ENCODE results near the gene PUDP.

The PUDP gene

GRCh38 chrX:7146703-7147412 lies 1.1 kb downstream of the PUDP start:
- peak in 1 of 14 donors; percentile 53 for DNase-seq

- no peak for DNase-seq
Measured at GRCh38 chrX:7146020-7146702, 1.8 kb downstream of the PUDP start.

- DNase-seq, result no peak
Measured at GRCh38 chrX:7145454-7145853, 2.5 kb downstream of the PUDP start.

DNA sequence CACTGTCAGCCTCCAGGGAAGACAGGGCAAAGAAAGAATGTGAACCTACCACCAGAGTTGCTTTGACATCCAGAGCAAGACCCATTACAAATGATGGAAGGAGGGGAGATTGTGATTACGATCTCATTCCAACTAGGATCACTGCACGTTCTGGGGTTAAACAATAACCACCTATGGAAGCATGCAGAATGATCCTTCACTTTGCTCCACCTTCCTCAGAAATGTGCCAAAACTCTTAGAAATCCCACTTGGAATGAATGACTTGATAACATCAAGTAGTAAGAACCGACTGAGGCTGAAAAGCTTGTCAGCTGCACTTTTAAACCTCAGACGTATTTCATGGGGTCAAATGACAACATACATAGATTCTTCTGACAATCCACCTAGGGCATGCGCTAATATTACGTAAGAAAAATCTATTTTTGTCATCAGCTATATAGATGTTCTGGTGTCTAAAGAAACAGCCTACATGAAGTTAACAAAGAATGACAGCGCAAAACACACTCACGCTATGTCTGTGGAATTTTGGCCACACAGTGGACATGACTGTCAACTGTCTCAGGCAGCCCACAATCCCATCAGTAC lies 3.9 kb downstream of the PUDP start:
- DNase-seq, result no peak

GRCh38 chrX:7143076-7143475 lies 4.9 kb downstream of the PUDP start:
- DNase-seq, result no peak

DNA sequence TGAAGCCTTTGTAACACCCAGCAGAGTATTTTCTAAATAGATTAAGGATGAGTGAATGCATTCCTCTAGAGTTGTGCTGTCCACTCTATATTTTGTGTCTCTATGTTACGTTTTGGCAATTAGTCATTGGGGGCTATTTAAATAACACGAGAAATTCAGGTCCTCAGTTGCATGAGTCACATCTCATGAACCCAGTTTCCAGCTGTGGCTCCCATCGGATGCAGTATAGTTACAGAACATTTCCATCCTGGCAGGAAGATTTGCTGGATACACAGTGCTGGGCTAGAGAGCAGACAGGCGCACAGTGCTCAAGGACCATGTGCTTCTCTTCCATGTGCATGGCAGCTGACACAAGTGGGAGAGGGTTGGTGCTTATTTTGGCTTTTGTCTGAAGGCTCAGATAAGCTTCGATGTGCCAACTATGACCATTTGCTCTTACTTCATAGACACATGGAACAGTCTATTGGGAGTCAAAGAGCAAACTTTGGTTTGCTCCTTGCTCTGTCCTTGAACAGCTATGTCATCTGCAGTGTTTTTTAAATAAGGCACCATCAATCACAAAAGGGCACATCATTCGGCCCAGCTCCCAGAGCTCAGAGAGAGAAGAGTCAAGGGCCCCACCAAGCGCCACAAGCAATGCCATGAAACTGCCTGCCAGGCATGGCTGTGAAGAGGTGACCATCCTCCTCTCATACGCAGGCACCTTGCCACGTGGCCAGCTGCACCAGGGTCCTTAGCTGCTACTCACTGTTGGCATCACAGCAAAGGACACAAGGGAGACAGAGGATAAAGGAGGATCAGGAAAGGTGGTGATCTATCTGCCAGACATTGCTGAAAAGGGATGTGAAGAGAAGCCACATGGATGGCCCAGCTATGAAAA lies 8.5 kb downstream of the PUDP start:
- no peak for DNase-seq

DNA sequence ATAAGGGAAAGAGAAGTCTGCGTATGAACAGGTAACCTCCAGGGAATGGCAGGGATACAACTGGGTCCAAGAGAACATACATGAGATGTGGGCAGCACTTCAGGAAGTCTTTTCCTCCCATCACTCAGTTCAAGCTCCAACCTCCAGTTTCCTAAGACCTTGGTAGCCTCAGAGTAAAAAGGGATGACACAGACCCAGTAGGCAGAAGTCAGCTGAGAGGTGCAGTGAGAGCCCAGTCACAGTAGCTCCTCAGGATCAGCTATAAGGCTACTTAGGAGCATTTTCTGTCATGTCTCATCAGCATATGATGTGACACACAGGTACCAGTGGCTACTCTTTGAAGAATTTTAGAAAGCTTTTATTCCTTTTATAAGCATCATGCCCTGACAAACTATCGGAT lies 13.0 kb downstream of the PUDP start:
- no peak for DNase-seq

GRCh38 chrX:7133050-7133440 lies 14.9 kb downstream of the PUDP start:
- DNase-seq, result no peak

DNA sequence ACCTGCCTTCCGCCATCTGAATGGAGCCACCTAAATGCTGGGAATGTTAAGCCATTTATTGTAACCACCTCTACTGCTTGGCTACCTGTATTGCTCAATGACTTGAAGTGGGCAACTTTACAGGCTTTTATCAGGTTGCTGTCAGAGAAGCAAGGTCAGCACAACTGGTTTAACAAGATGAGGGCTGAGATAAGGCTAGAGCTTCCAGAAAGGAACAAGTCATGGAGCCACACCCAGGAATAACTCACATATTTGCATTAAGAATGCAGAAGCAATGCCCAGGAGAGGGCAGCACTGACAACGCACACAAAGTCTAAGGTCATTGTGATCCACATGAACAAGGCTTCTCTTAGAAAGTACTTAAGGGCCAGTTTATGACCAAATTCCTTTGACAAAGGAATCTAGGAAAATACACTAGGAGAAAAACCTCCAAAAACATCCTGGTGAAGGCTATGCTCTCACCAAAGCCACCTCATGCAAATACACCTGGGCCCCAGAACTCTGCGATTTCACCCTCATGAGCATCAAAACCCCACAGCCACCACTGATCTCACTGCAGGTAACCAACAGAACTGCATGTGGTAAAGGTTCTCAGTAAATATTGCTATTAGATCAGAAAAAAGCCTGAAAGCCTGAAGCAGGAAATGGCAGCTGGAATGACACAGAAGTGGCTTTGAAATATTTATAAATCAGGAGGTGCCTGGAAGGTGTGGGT lies 15.5 kb downstream of the PUDP start:
- DNase-seq, result no peak

DNA sequence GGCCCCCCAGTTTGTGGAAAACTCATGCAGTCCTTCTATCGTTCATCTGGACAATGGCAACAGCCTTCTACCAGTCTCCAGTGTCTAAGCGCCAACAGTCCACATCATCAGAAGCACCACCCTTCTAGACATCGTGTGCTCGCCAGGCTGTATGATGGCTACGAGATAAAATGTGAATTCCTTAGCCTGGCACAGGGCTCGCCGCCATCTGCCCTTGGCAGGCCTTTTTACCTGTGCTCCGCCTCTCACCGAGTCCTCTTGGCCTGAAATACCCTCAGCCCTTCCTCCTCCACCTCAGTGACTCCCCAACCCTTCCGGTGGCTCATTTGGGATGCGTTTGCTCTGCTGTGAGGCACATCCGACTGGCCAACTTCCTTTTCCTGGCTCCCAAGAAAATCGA lies 16.3 kb downstream of the PUDP start:
- peak in 1 of 14 donors; percentile 27 for DNase-seq

GRCh38 chrX:7127056-7127455 lies 20.9 kb downstream of the PUDP start:
- DNase-seq, result no peak

DNA sequence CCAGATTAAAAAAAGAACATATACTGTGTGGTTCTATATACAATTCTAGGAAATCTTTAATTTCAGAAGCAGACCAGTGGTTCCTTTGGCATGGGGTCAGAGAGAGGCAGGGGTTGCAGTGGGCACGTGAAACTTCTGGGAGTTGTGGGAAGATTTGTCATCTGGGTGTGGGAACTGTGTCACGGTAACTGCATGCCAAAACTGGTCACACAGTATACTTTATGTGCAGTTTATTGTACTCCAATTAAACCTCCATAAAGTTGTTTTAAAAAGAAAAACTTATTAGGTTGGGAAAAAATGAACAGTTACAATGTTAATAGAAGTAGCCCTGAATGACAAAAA lies 27.1 kb downstream of the PUDP start:
- DNase-seq, result no peak

DNA sequence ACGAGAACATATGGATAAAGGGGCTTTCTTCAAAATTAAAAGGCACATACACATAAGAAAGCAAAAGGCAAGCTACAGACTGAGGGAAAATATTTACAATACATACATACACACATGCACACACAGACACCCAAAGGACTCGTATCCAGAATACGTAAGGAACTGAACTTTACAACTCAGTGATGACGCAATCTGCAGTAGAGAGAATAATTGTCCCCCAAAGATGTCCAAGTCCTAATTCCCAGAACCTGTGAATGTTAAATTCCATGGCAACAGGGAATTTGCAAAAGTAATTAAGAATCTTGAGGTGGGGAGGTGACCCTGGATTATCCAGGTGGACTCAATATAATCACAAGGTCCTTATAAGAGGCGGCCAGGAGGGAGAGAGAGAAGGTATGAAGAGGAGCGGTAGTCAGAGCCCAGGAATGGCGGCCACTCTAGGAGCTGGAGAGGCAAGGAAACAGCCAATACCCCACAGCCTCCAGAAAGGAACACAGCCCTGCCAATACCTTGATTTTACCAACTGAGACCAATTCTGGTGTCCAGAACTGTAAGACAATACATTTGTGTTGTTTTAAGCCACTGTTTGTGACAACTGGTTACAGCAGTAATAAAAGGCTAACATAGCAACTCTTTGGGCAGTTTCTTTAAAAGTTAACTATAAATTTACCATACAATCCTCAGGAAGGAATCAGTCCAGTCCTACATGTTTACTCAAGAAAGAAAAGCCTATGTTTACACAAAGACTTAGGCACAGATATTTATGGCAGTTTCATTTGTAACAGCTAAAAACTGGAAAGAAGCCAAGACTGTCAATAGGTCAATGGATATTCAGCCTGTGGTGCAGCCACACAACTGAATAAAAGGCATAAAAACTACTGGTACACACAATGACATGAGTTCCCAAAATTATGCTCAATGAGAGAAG lies 27.7 kb downstream of the PUDP start:
- DNase-seq, result no peak

DNA sequence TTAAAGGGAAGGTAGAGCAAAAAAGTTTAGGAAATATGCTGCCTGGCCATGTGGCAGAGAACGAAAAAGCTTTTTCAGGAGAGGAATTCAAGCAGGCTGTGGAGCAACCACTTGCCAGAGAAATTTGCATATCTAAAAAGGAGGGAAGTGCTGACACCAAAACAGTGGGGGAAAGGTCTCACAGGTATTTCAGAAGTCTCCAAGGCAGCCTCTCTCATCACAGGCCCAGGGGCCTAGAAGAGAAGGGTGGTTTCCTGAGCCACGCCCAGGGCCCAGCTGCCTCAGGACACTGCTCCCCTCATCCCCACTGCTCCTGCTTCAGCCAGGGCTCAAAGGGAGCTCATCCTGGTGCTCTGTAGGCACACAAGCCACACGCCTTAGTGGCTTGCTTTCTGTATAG lies 30.4 kb downstream of the PUDP start:
- DNase-seq, result no peak

DNA sequence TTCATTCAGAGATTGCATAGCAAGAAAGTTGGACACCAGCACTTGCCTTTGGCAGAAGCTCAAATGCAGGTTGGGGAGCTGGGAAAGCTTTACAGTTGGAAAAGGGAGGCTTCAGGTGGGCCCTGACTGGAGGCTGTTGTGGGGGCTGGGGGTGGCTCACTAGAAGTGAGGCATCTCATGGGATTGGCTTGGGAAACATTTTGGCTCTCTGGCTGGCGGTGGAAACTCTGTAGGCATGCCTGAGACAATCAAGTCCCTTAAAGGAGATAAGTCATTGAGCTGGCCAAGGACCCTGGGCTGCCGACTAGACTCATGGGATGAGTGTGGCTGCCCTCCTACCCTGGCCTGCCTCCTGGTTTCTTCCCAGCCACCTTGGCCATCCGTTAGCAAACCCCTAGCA lies 31.9 kb downstream of the PUDP start:
- DNase-seq, result no peak

DNA sequence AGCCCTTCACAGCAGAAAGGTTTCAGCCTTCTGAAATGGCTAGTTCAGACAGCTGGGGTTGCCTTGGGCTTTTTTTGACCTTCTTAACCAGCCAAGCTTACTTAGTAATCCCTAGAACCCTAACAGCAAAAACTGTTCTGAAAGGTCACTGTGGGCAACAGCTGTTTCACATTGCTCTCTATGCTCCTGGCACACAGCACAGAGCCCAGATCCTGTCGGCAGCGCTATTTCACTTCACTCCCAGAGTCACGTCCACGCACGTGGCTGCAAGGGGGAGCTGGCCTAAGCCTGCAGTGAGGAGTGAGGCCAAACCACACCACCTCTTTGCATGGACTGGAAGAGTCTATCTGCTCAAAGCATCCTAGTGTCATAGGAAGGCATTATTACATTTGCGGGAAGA lies 32.4 kb downstream of the PUDP start:
- DNase-seq, result no peak

DNA sequence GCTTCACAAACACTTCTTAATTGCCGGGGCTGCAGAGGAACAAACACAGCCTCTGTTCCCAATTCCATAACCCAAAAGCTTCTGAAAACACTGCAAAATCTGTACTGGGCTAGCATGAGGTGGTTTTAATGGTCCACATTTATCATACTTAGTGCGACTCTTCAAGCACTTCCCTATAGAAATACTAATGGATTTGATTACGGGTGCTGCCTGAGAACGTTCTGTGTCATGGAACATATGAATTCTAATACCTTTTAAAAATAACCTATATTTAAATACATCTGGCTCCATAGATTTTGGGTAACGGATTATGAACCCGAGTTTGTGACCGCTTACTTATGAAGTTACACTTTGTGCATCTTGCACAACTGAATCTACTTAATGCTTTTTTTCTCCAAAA lies 35.9 kb downstream of the PUDP start:
- no peak for DNase-seq

GRCh38 chrX:7111518-7111917 lies 36.4 kb downstream of the PUDP start:
- DNase-seq, result no peak

- no peak for DNase-seq
Measured at GRCh38 chrX:7110821-7111276, 37.1 kb downstream of the PUDP start.

DNA sequence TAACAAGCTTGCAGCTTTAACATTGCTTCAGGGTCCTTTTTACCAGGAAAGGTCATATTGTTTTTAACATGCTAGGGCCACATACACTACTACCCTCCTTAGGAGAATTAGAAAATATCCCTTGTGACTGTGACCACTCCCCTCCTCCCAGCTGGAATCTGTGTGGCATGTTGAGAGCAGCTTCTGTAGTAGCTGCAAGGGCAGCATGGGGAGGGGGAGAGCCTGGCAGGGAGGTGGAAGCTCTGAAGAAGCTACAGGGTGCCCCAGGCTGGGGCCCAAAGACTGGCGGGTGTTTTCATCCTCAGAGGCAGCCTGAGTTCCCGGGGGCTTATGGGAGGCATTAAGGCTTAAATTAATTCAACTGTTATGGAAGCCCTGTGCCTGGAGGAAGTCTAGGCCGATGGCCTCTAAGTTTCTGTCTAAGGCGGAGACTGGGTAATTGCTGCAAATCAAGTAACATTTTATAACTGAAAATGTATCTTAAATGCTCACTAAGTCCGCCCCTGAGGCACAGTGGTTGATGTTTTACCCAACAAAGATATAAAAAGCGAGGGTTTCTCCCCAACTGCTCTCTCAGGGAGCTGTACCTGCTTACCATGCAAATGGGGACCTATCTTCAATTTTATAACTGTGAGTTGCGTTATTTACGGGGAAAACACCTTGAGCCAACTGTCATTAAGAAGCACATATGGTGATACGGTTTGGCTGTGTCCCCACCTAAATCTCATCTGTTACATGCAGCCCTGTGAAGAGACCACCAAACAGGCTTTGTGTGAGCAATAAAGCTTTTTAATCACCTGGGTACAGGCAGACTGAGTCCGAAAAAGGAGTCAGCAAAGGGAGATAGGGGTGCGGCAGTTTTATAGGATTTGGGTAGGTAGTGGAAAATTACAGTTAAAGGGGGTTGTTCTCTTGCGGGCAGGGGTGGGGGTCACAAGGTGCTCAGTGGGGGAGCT lies 37.8 kb downstream of the PUDP start:
- DNase-seq, result no peak

Data from C1 segment of cervical spinal cord (tissue), 14 donors.